Prostate gland (tissue), 2 donors: ENCODE measurements around the gene RBM12. TPM values are rescaled to one million over a fixed set of nuclear protein-coding genes. Genes with fewer than 3 reads are reported as not detected.

Experiments used
- DNase-seq: peaks from one replicate; pipeline ENCODE4 v3.0.0-alpha.2; 2019; ENCODE audit warnings: low spot score
- H3K27ac ChIP-seq, 2 donors: fragments of 200-600 bp; sonication (generic); 2 replicates each; pipeline ENCODE4 v1.5.1; 2017 to 2019
- H3K27me3 ChIP-seq: fragments of 200-600 bp; sonication (generic); replicated peaks from 2 replicates; pipeline ENCODE4 v1.5.1; 2019; ENCODE audit not compliant: insufficient read depth
- H3K36me3 ChIP-seq, 2 donors: fragments of 200-600 bp; sonication (generic); 1 replicate in 1 of 2; 2 replicates in 1 of 2; pipeline versions ENCODE4 v1.5.1 to v1.8.1; 2017 to 2019
- H3K4me1 ChIP-seq: fragments of 200-600 bp; sonication (generic); replicated peaks from 2 replicates; pipeline ENCODE4 v1.5.1; 2019
- H3K4me3 ChIP-seq, 2 donors: fragments of 200-600 bp; sonication (generic); 2 replicates each; pipeline ENCODE4 v1.5.1; 2017 to 2019
- H3K9me3 ChIP-seq: fragments of 200-600 bp; sonication (generic); 2 replicates; pipeline ENCODE4 v1.5.1; 2017
- POLR2A ChIP-seq: fragments of 450-650 bp; IDR thresholded peaks from one replicate; pipeline ENCODE4 v1.6.1; 2016; ENCODE audit warnings: antibody characterized with exemption, mild to moderate bottlenecking
- POLR2AphosphoS5 ChIP-seq: sonication (generic); formaldehyde crosslinking; IDR thresholded peaks from one replicate; pipeline ENCODE4 v1.6.1; 2017; ENCODE audit warnings: antibody characterized with exemption
- WGBS: methylation state at CpG from one replicate; pipeline ENCODE4 v1.1.5; 2018; 5-methylcytosine and 5-hydroxymethylcytosine counted together
- intact Hi-C: fragments of 100-400 bp; cut with DNase I; formaldehyde crosslinking; loops from one replicate; pipeline ENCODE4 v1.14.2; 2022
- total RNA-seq, 2 donors: library from RNA; depleted of rRNA; stranded (reverse); fragments of >200 nt; gene quantifications; one replicate each; pipeline ENCODE4 v1.1.0, GENCODE V29; 2016
- TF ChIP-seq, protein P1 (sequence below), 4 experiments: fragments of 200-600 bp in 2 of 4; fragments of 450-650 bp in 2 of 4; sonication (generic) in 2 of 4; IDR thresholded peaks; 1 replicate in 3 of 4; 2 replicates in 1 of 4; pipeline ENCODE4 v1.5.1; 2016 to 2019; ENCODE audit warnings: antibody characterized with exemption in 4 of 4, mild to moderate bottlenecking in 2 of 4, moderate library complexity in 2 of 4

The RBM12 gene
- total RNA-seq, 2 donors from 2014 or later, result 31.8 to 38.9 TPM

DNA sequence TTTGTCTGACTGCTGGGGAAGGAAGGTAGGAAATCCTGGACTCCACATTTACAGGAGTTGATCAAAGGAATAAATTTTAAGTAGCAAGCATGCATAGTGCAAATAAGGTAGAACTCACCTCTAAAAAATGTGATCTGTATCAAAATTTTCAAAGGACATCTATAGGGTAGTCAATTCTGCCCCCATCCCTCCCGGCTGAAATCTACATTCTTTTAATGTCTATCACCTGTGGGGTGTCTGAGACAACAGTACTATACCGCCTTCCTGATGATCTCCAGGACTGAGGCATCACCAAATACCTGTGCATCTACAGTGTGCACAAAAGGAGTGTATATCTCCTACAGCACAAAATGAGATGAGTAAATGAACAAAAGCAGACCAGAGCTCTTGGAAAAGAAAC is 19.9 kb downstream of the RBM12 start:
- no peaks in the 10 kb centered on the region for H3K4me1 ChIP-seq
- TF ChIP-seq, protein P1, sequence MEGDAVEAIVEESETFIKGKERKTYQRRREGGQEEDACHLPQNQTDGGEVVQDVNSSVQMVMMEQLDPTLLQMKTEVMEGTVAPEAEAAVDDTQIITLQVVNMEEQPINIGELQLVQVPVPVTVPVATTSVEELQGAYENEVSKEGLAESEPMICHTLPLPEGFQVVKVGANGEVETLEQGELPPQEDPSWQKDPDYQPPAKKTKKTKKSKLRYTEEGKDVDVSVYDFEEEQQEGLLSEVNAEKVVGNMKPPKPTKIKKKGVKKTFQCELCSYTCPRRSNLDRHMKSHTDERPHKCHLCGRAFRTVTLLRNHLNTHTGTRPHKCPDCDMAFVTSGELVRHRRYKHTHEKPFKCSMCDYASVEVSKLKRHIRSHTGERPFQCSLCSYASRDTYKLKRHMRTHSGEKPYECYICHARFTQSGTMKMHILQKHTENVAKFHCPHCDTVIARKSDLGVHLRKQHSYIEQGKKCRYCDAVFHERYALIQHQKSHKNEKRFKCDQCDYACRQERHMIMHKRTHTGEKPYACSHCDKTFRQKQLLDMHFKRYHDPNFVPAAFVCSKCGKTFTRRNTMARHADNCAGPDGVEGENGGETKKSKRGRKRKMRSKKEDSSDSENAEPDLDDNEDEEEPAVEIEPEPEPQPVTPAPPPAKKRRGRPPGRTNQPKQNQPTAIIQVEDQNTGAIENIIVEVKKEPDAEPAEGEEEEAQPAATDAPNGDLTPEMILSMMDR (IDR thresholded peaks at IDR 0.05), result no peak
- no peak for TF ChIP-seq POLR2A
- TF ChIP-seq POLR2AphosphoS5, result no peak
- DNase-seq, result no peak
- no peaks in the 10 kb centered on the region for H3K36me3 ChIP-seq
- H3K27ac ChIP-seq, result no peak overlapping the region
- H3K4me3 ChIP-seq, result no peak overlapping the region
- no peaks in the 10 kb centered on the region for H3K27me3 ChIP-seq
- H3K9me3 ChIP-seq, result no peaks in the 10 kb centered on the region
- intact Hi-C loops, result no loop called here
- 70% methylated on average over 2 of the region's 2 CpGs for WGBS

DNA sequence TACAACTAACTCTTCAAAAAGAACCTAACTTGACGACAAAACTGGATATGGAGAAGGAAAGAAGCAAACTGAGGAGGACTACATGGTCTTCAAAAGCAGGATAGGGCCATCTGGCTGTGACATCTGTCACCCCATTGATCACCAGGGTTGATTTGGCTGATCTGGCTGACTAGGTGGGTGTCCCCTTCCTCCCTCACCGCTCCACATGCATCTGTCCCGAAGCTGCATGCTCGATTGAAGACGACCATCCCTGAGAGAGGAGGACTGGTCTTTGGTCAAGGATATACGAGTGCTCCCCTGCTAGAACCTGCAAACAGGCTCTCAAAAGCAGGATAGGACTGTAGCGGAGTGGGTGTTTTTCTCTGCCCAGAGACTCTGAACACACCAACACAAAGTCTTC is 21.7 kb downstream of the RBM12 start:
- intact Hi-C loops, result no loop called here

DNA sequence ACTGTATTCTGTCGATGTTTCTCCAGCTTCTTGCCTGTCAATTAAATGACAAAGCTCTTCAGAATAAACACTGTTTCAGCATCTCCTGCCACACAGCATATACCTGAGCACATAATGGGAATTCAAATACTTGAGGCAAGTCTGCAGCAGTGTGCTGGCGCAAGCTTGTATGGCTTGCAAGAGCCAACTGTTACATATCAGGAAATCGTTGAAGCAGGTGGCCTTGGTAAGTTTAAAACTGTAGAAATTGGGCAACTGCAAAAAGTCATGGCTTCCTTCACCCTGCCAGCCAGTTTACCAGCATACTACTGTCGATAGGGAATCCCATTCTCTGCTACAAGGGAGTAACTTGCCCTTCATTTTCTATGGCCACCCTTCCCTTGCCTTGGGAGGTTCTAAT is 23.0 kb downstream of the RBM12 start:
- DNase-seq, result no peak
- no peak overlapping the region for H3K4me3 ChIP-seq
- H3K4me1 ChIP-seq, result no peaks in the 10 kb centered on the region
- no peak for TF ChIP-seq POLR2AphosphoS5
- TF ChIP-seq, protein P1 (IDR thresholded peaks at IDR 0.05), result no peak
- TF ChIP-seq POLR2A, result no peak
- no peaks in the 10 kb centered on the region for H3K27me3 ChIP-seq
- H3K9me3 ChIP-seq, result no peaks in the 10 kb centered on the region
- H3K27ac ChIP-seq, result no peak overlapping the region
- no peaks in the 10 kb centered on the region for H3K36me3 ChIP-seq
- 92% methylated on average over 4 of the region's 4 CpGs for WGBS
- intact Hi-C loops, result no loop called here

More for the DNA sequence above, 21.7 kb downstream of the RBM12 start:
- H3K4me1 ChIP-seq, result no peaks in the 10 kb centered on the region
- WGBS, result 97% methylated on average over 7 of the region's 7 CpGs
- no peaks in the 10 kb centered on the region for H3K9me3 ChIP-seq
- DNase-seq, result no peak
- TF ChIP-seq POLR2AphosphoS5, result no peak
- TF ChIP-seq POLR2A, result no peak
- TF ChIP-seq, protein P1 (IDR thresholded peaks at IDR 0.05), result no peak
- H3K27me3 ChIP-seq, result no peaks in the 10 kb centered on the region
- no peak overlapping the region for H3K4me3 ChIP-seq
- H3K36me3 ChIP-seq, result no peaks in the 10 kb centered on the region
- H3K27ac ChIP-seq, result no peak overlapping the region

DNA sequence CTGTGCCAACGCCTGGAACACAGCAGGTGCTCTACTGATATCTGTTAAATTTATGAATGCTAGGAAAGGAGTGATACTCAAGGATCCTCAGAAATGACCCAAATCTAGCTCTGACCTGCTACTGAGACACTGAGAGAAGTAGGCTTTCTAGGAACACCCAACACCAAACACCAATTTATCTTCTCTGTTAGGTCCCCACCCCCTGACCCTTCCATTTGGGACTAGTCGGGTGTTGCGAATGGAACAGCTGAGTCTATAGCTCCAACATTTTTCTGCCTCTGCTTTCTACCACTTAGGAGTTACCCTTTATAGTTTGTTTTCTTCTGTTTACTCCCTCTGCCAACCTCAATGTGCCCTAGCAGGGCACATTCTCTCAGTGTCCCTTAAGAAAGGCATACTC is 24.0 kb downstream of the RBM12 start:
- 76% methylated on average over 3 of the region's 3 CpGs for WGBS
- H3K27ac ChIP-seq, result no peak overlapping the region
- H3K9me3 ChIP-seq, result no peaks in the 10 kb centered on the region
- H3K36me3 ChIP-seq, result no peaks in the 10 kb centered on the region
- intact Hi-C loops, result no loop called here
- DNase-seq, result no peak
- H3K4me1 ChIP-seq, result no peaks in the 10 kb centered on the region
- TF ChIP-seq, protein P1 (IDR thresholded peaks at IDR 0.05), result no peak
- TF ChIP-seq POLR2A (no peak), POLR2AphosphoS5 (no peak)
- no peaks in the 10 kb centered on the region for H3K27me3 ChIP-seq
- no peak overlapping the region for H3K4me3 ChIP-seq

DNA sequence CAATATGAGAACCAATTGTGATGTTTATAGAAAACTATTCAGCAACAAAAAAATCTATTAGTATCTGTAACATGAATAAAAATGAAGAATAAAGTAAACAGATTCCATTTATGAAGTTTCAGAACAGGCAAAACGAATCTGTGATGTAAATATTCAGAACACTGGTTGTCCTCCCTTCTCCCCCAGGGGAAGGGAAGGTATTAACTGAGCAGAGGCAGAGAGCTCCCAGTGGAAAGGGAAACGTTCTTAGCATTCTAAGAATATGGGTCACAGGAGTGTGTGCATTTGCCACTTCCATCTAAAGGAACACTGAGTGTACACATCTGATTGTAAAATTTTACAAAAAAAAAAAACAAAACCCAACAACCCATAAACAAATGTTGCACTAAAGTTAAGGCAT is 25.9 kb downstream of the RBM12 start:
- Histone ChIP-seq H3K4me1 (no peaks in the 10 kb centered on the region), H3K4me3 (no peak overlapping the region), H3K36me3 (no peaks in the 10 kb centered on the region), H3K27me3 (no peaks in the 10 kb centered on the region), H3K9me3 (no peaks in the 10 kb centered on the region), H3K27ac (no peak overlapping the region)
- DNase-seq, result no peak
- no peak for TF ChIP-seq POLR2A
- TF ChIP-seq, protein P1 (IDR thresholded peaks at IDR 0.05), result no peak
- 35% methylated on average over 2 of the region's 2 CpGs for WGBS
- intact Hi-C loops, result no loop called here
